GM18909 (cell line): ENCODE results near the gene AKT3.
"Not testable (repeated sequence)": the region's sequence is repeated elsewhere in the genome, so short reads cannot be mapped to it uniquely, and the experiment has no call there.

ENCODE experiments used
- ATAC-seq: cut with Tn5 transposase; IDR thresholded peaks from one replicate; pipeline ENCODE4 v1.9.1; 2021; ENCODE audit warnings: mild to moderate bottlenecking; ENCODE audit not compliant: unreplicated experiment, poor library complexity

Gene AKT3

GRCh38 chr1:243850202-243850451 is at the start of gene AKT3:
Gene AKT3, minus strand, starts transcription at chr1:243850243. Its CDS starts 7,073 bp downstream, at chr1:243843170.
- peak; percentile 58 for ATAC-seq

DNA sequence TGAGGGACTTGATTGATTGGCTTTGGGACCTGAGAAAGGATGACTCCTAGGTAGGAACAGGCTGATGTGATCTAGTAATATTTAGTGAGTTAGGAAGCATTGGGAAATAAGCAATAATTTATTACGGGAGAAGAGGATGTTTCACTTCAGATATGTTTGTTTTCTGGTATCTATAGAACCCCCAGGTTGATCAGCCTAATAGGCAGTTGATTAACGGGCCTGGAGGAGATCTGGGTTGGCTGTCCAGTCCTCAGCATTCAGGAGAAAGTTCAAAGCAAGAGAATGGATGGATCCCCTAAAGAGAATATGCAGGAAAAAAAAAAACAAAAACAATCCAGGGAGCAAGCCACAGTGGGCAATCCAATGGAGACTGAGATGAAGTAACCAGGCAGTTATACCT is 48.2 kb upstream of the AKT3 start:
- no peak for ATAC-seq

DNA sequence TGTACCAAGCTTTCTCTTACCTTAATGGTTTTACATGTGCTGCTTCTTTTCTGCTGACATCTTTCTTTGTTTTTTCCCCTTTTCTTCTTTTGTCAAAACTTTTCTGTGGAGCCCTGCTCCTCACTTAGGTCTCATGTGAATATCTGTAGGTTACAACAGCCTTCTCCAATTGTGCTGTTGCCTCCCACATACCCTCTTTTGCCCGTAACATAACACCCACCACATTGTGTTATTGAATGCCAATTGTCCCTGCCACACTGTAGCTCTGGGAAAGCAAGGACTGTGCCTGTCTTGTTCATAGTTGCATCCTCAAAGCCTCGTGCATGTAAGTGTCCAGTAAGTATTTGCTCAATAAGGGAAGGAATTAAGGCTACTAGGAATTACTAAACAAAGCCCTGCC is 46.3 kb upstream of the AKT3 start:
- no peak for ATAC-seq

DNA sequence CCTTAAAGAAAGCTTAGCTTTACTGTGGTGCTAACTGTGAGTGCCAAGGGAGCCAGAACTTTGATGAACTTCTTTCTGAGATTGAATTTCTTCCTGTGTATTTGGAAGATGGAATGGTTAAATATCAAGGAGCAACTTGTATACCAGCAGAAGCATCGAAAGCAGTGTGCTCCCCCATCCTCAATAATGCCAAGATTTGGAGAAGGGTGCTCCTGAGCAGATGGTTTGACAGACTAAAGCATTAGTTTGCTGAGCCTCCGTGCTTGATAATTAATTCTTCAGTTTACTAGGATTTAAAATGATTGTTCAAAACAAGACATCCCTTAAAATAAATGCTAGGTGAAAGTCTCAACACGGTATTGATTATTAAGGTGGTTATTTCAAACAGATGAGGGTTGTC is 42.4 kb upstream of the AKT3 start:
- ATAC-seq, result no peak

DNA sequence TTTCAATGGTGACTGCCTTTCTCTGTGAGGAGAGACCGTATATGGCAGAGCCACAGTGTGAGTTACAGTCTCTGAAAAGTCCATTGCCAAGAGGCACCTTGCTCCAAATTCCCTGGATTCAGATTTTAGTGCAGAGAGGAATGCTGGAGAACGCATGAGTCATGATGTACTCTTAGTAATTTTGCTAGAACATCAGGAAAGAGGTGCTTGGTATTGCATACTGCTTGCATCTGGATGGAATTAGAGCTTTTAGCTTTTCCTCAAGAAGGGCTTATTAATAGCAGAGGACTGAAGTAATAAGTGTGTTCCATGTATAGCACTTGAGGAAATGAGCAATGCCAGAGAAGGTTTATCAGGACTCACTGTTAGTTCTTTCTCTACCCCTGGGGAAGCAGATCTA is 40.5 kb upstream of the AKT3 start:
- ATAC-seq, result no peak

GRCh38 chr1:243885806-243886205 is 35.8 kb upstream of the AKT3 start:
- ATAC-seq, result no peak

DNA sequence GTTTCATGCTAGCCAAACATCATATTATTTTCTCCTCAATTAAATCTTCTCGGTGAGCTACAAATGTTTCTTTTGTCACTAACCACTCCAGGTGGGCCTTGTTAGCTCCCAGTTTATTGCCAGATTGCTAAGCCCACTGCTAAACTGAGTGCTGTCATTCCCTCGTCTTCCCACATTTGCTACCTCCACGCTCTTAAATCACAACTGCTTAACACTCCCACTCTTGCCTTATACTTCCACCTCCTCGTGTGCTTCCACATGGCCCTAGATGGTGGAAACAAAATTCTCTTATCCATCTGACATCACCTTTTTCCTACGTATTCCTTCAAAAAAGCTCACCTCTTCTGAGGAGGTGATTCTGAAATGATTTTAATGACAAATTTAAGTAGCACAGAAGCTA is 34.6 kb upstream of the AKT3 start:
- no peak for ATAC-seq

GRCh38 chr1:243883551-243883950 is 33.5 kb upstream of the AKT3 start:
- ATAC-seq, result no peak

DNA sequence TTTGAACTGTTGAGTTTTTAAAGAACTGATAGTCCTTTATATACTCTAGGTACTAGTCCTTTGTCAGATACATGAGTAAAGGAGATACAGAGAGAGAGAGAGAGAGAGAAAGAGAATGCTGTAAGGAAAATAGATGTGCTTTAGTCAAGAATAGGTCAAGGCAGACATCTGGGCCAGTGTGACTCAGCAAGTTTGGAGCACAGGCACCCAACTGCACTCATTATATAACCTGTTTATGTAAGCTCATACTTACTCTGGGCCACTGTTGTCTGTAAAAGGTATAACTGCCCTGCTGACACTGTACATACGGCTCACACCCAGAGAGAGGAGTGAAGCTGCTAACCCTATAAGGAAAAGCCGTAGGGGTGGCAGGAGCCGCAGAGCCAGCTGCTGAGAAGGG is 32.2 kb upstream of the AKT3 start:
- ATAC-seq, result no peak

DNA sequence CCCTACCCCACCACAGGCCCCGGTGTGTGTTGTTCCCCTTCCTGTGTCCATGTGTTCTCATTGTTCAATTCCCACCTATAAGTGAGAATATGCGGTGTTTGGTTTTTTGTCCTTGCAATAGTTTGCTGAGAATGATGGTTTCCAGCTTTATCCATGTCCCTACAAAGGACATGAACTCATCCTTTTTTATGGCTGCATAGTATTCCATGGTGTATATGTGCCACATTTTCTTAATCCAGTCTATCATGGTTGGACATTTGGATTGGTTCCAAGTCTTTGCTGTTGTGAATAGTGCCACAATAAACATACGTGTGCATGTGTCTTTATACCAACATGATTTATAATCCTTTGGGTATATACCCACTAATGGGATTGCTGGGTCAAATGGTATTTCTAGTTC is 27.0 kb upstream of the AKT3 start:
- not testable (repeated sequence) for ATAC-seq

GRCh38 chr1:243855616-243856318 is 5.7 kb upstream of the AKT3 start:
- ATAC-seq, result no peak

- ATAC-seq, result no peak
These were observed 1.7 kb upstream of the AKT3 start for GRCh38 chr1:243851765-243852164.

GRCh38 chr1:243851257-243851756 is 1.3 kb upstream of the AKT3 start:
- no peak for ATAC-seq

- ATAC-seq, result peak; percentile 61
These were observed 611 bp upstream of the AKT3 start for GRCh38 chr1:243850452-243851256.

- ATAC-seq, result peak; percentile 22
These were observed 432 bp downstream of the AKT3 start for GRCh38 chr1:243849421-243850201.

DNA sequence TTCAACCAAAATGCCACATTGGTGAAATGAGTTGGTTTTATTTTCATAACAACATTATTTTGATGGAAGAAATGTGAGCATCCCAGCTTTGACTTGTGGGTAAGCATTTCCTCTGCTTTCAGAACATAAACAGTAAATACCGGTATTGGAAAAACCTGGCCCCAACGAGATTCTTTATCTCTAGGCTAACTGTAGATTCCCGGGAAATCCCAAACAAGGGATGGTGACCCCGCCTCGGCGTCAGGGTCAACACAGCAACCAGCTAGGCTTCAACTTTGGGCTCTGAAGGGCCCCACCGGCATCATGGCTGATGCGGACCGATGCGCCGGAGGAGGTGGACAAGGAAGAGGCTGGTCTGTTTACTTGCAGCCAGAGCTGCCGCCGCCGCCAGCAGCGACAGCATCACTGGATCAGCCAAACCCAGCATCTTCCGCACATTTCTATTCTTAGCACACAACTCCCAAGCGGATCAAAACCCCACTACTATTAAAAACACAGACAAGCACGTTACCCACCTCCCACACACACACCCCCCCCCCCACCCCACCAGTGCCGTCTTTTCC is 1.1 kb downstream of the AKT3 start:
- ATAC-seq, result no peak

DNA sequence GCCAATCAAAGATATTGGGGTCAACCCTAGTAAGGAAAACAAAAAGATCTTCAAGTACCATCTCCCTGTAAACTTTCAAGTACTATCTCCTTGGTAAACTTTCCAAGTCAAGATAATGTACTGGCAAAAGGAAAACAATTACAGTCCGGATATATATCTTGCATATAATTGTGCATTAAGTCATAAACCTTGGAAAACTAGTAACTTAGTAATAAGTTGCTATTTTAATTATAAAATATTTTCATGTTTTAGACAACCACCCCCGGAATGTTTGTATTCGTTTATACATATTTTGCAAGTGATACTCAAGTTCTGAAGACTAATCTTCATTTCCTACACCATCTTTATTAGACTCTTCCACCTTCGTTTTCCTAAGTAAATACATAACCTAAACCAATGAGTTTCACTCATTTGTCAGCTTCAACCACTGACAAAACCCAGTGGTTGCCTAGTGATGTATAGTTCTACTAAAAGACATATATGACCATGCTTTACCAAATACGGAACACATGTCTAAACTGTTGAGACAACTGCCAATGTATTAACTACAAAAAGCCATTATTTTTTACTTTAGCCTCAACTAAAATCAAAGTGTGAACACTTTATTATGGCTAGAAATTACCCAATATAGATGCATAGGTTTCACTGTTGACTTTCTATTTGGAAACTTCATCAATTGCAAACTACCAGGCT is 1.7 kb downstream of the AKT3 start:
- ATAC-seq, result no peak

GRCh38 chr1:243846761-243847160 is 3.3 kb downstream of the AKT3 start:
- no peak for ATAC-seq

- no peak for ATAC-seq
These were observed 4.2 kb downstream of the AKT3 start for GRCh38 chr1:243845888-243846287.

DNA sequence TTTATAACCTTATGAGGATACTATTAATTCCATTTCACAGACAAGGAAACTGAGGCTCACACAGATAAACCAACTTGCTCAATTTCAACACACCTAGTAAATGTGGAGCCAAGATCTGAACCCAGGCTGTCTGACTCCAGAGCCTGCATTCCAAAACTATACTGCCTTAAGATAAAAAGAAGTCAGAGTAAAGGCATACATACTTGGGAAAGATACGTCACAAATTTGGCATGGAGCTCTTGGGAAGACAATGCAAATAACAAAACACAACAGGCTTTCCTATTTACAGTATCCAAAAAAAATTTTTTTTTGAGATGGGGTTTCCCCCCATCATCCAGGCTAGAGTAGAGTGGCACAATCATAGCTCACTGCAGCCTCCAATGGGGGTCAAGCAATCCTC is 5.9 kb downstream of the AKT3 start:
- ATAC-seq, result no peak
